ENCODE measurements around the gene CNN1.

- no peak for TF ChIP-seq EZH2 (IDR thresholded peaks at IDR 0.05; ENCODE audit: low read depth)
- no peak for TF ChIP-seq CTCF (conservative IDR thresholded peaks at IDR 0.05)
Measured at GRCh38 chr19:11563532-11563931, 24.9 kb downstream of the CNN1 start.

All from PC-9 (cell line).